ENCODE results near the gene WDFY4. TPM values are rescaled to one million over a fixed set of nuclear protein-coding genes. Genes with fewer than 3 reads are reported as not detected.

WDFY4 gene
- total RNA-seq, 1 experiment from 2014 or later: not detected

GRCh38 chr10:48693206-48693605 is 8.5 kb downstream of the WDFY4 start:
- no peaks in the 10 kb centered on the region for H4K20me1 ChIP-seq (ENCODE audit: insufficient read depth)
- no peak for TF ChIP-seq EZH2 (IDR thresholded peaks at IDR 0.05; ENCODE audit: low read depth)
- H3K4me3 ChIP-seq: no peak overlapping the region
- no peaks in the 10 kb centered on the region for H3K36me3 ChIP-seq (ENCODE audit: low read depth)
- no peak overlapping the region for H3K27ac ChIP-seq
- no peaks in the 10 kb centered on the region for H3K4me1 ChIP-seq (replicated peaks; ENCODE audit: insufficient read depth)
- ChIA-PET POLR2A (ENCODE audit: unreplicated experiment) (no interaction called here), CTCF (no interaction called here)
- no peak overlapping the region for H2AFZ ChIP-seq
- no peak overlapping the region for H3K4me2 ChIP-seq
- H3K27me3 ChIP-seq (ENCODE audit: insufficient read depth, low read depth): peaks cover 77% of the 10 kb centered on the region
- H3F3A ChIP-seq (ENCODE audit: insufficient read depth, low read depth): no peaks in the 10 kb centered on the region
- no peak for DNase-seq
- H3K79me2 ChIP-seq (ENCODE audit: low read depth): no peaks in the 10 kb centered on the region
- intact Hi-C loops (cut with micrococcal nuclease; ENCODE audit: unreplicated experiment): no loop called here
- H3K9me2 ChIP-seq (ENCODE audit: insufficient read depth): no peaks in the 10 kb centered on the region
- no peaks in the 10 kb centered on the region for H3K9me3 ChIP-seq (ENCODE audit: insufficient read depth, low read depth)
- no TSS peak for BruUV-seq (replicated peaks)

DNA sequence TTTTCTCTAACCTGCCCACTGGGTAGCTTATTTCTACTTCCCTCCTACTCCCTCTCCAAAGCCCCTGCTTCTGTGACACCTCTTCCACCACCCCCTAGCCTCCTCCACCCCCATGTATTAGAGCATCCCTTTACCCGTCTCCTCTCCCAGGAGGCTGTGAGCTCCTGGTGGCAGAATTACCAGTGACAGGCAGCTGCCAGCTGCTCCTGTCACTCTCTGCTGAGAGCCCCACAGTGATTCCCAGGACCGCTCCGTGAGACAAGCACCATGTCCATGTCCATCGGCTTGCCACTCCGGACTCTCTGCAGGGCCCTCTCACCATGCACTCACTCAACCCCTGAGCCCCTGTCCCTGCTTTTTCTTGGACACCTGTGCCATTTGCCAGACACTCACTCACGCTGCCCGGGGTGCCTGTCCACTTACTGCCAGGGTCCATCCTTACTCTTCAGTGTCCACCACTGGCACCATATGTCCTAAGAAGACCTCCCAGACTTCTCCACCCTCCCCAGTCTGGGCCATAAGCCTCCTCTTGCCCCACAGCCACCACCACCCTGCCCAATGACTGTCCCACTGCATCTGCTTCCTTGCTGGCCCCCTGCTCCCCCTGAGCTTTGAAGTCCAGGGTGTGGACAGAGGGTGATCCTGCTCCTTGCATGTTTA is 9.8 kb downstream of the WDFY4 start:
- H3K79me2 ChIP-seq (ENCODE audit: low read depth): no peaks in the 10 kb centered on the region
- H3K9me2 ChIP-seq (ENCODE audit: insufficient read depth): no peaks in the 10 kb centered on the region
- no peaks in the 10 kb centered on the region for H3K4me1 ChIP-seq (replicated peaks; ENCODE audit: insufficient read depth)
- H3K9me3 ChIP-seq (ENCODE audit: insufficient read depth, low read depth): no peaks in the 10 kb centered on the region
- no peak overlapping the region for H3K4me2 ChIP-seq
- BruUV-seq (replicated peaks): no TSS peak
- H3K27ac ChIP-seq: no peak overlapping the region
- no peaks in the 10 kb centered on the region for H3F3A ChIP-seq (ENCODE audit: insufficient read depth, low read depth)
- intact Hi-C loops (cut with micrococcal nuclease; ENCODE audit: unreplicated experiment): no loop called here
- no peaks in the 10 kb centered on the region for H4K20me1 ChIP-seq (ENCODE audit: insufficient read depth)
- no peak overlapping the region for H3K4me3 ChIP-seq
- peaks cover 86% of the 10 kb centered on the region for H3K27me3 ChIP-seq (ENCODE audit: insufficient read depth, low read depth)
- no peak for DNase-seq
- ChIA-PET CTCF (interaction anchor here (0.6 kb wide), 1 partner anchor 39 kb away, joined by 5 read pairs; no protein-coding TSS in a partner anchor), POLR2A (ENCODE audit: unreplicated experiment) (no interaction called here)
- H3K36me3 ChIP-seq (ENCODE audit: low read depth): no peaks in the 10 kb centered on the region
- TF ChIP-seq EZH2 (IDR thresholded peaks at IDR 0.05; ENCODE audit: low read depth) (no peak), CTCF (conservative IDR thresholded peaks at IDR 0.05) (no peak)
- no peak overlapping the region for H2AFZ ChIP-seq

DNA sequence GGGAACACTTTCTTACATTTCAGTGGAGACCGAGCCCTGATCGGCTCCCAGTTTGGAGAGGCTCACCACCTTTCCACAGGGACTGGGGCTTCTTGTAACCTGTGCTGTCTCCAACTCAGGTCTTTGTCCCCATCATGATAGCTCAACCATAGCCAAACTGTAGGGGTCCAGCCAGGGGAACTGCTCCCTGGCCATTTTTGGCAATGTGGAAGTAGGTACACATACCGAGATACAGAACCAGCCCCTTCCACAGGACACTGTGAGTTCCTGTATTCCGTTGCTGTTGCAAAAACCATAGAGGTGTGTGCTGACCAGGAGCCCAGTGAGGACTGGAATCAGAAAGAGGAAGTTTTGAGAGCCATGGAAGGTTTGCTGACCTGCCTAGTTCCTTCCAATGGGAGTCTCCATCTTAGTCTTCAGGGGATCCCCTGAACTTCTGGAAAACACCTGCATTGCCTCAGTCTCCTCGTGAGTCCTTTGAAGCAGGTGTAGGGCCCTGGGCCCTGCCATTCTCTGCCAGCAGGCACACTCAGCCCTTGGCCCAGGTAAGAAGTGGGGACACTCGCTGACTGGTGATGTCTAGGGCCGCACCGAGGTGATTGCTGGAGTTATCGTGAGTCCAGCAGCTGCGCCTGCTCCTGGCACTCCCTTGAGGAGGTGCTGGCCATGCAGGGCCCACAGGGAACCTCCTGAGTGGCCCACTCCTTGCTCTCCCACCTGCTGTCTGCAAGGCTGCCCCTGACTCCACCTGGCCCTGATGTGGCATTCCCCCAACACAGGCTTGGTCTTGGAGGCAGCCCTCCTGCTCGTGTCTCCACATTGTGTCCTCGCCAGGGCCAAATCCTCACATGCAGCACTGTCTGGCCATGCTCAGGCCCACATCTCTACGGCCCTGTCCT is 11.2 kb downstream of the WDFY4 start:
- ChIA-PET CTCF (no interaction called here), POLR2A (ENCODE audit: unreplicated experiment) (no interaction called here)
- peaks cover 82% of the 10 kb centered on the region for H3K27me3 ChIP-seq (ENCODE audit: insufficient read depth, low read depth)
- no peaks in the 10 kb centered on the region for H3K9me2 ChIP-seq (ENCODE audit: insufficient read depth)
- TF ChIP-seq CTCF (conservative IDR thresholded peaks at IDR 0.05): no peak
- TF ChIP-seq EZH2 (IDR thresholded peaks at IDR 0.05; ENCODE audit: low read depth): no peak
- no peaks in the 10 kb centered on the region for H4K20me1 ChIP-seq (ENCODE audit: insufficient read depth)
- no peak overlapping the region for H2AFZ ChIP-seq
- no peaks in the 10 kb centered on the region for H3K9me3 ChIP-seq (ENCODE audit: insufficient read depth, low read depth)
- H3F3A ChIP-seq (ENCODE audit: insufficient read depth, low read depth): no peaks in the 10 kb centered on the region
- intact Hi-C loops (cut with micrococcal nuclease; ENCODE audit: unreplicated experiment): no loop called here
- no peak overlapping the region for H3K27ac ChIP-seq
- no peak for DNase-seq
- H3K4me2 ChIP-seq: no peak overlapping the region
- no peaks in the 10 kb centered on the region for H3K36me3 ChIP-seq (ENCODE audit: low read depth)
- H3K4me1 ChIP-seq (replicated peaks; ENCODE audit: insufficient read depth): no peaks in the 10 kb centered on the region
- BruUV-seq (replicated peaks): no TSS peak
- no peaks in the 10 kb centered on the region for H3K79me2 ChIP-seq (ENCODE audit: low read depth)
- no peak overlapping the region for H3K4me3 ChIP-seq

Data from PC-9 (cell line).